Activated CD4-positive, alpha-beta T cell treated with anti-CD3 and anti-CD28 coated beads, Interleukin-2, amount 50 U/mL, for 48 hours (primary cell): ENCODE data around the gene GHDC.

ENCODE experiments used
- DNase-seq, 2 experiments: peaks; one replicate each; pipeline ENCODE4 v3.0.0-alpha.2; 2020

Gene GHDC

DNA sequence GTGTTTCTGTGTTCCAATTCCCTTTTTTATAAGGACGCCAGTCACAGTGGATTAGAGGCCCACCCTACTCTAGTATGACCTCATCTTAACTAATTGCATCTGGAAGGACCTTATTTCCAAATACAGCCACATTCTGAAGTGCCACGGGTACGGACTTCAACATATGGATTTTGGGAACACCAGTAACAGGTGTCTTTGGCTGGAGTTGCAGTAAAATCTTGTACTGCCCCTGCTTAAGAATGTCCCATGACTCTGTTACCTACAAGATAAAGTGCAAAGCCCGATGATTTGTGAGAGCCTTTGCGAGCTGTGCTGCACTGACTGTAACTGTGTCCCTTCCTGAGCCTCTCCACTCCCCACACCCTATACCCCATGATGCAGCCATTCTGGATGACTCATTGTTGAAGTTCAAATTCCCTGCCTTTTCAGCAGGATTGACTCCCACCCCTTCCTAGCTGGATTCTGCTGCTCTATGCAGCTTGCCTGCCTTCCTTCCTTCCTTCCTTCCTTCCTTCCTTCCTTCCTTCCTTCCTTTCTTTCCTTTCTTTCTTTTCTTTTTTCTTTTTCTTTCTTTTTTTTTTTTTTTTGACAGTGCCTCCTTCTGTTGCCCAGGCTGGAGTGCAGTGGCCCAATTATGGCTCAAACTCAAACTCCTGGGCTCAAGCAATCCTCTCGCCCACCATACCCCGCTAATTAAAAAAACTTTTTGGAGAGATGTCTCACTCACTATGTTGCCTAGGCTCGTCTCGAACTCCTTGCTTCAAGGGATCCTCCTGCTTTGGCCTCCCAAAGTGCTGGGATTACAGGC, 11.2 kb downstream of the GHDC start:
- no peak for DNase-seq

DNA sequence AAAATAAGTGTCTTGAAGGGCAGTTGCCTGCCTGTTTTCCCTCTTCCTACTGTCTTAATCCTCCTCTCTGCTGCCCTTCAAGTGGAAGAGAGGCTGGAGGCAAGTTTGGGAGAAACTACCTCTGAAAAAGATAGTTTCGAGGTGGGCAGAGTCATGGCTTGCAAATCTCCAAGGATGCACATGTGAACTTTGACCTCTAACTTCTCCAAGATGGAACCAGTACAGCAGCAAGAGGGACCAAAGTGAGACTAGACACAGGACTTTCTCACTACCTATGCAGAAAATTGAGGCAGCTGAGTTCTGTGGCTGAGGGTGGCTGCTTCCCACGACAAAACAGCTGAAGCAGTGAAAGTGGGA, 12.5 kb downstream of the GHDC start:
- DNase-seq = no peak

DNA sequence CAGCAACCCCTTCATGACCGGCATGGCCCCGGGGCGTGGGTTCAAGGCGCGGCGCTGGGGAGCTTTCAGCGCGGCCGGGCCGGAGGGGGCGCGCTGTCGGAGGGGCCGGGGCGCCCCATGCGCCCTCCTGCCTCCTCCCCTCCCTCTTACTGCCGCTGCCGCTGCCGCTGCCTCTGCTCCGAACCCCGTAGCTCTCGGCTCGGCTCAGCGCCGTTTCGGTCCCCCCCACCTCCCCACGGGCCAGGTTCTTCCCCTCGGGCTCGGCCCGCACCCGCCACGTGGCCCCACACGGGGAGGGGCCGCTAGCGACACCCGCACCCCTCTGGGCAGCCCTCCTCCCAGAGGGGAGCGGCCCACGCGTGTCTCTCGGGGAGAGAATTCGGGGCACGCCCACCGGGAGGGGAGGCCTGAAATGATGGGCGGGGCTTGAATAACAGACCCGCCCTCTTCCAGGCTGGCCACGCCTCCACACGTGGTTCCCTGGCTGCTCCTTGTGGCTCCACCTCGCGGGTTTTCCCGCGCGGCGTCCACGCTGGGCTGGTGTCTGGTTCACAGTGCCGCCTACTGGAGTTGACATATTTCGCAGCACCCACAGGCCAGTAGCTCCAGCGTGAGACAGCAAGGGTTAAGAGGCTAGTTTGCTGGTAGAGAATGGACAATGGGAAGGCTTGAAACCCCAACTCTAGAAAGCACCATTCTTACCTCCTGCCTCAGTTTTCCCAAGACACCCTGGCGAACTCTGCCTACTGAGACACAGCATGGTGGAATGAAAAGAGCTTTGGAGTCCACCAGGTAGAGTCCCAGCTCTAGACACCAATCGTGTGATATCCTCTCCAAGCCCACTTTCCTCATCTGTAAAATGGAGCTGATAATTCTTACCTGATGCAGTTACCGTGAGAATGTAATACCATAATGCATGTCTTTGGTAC, 13.1 kb downstream of the GHDC start, which contains the start of gene KCNH4:
Gene KCNH4 (minus strand): TSS at position 221 of the 929 bp plus-strand sequence. CDS start 197 bp downstream, at position 24.
- DNase-seq = peak; percentile 92 to 94

DNA sequence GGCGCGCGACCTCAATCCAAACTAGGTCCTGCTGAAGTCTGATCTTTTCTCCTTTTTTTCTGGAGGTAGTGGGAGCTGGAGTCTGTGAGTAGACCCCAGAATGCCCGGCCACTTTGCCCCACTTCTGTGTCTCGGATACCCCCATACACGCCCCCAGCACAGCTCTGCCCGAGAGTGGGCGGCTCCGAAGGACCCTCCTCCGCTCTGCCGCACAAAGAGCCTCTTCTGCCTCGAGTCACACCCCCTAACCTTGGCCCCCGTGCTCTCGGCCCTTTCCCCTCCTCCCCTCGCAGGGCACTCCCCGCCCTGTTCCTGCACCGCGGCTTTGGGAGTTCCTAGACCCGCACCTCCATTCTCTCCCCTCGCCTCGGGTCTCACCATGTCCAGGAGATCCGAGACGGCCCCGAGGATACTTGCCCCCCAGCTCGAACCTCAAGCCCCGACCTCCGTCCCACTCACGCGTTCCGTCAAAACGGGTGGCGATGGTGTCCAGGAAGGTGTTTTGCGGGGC, 13.8 kb downstream of the GHDC start:
- DNase-seq = peak in 1 of 2 experiments; percentile 9

DNA sequence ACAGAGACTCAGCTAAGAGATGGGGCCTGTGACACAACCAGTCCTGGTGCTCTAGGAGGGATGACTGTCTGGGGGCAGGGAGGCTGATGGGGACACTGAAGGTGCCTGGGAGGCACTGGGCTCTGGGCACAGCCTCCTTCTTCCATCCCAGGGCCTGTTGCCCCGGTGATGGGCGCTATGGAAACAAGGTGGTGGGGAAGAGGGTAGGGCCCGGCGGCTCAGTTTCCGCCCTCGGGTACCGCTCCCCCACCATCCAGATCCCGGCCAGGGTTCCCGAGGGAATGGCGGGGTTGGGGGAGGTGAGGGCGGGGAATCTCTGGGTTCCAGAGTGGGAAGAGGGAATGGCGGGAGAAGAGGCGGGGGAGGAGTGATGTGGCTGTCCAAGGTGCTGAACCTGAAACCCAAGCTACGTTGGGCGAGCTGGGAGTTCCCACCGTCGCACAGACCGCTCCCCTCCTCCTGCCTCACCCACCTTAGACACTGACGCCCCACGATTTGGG, 14.3 kb downstream of the GHDC start:
- peak; percentile 35 to 39 for DNase-seq

DNA sequence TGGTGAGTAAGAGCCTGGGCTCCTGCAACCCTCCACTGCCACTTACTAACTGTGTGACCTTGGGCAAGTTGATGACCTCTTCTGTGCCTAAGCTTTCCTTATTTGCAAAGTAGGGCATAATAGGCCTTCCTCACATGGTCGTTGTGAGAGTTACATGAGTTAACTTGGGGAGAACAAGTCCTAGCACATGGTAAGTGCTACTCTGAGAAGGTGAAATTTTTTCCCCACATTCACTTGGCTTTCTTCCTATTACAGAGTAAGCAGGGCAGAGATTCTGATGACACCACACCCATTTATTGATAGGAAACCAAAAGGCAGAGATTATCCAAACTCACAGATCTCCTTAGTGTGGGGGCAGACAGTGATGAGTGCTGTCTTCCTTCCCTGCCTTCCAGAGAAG, 15.0 kb downstream of the GHDC start:
- DNase-seq = no peak

DNA sequence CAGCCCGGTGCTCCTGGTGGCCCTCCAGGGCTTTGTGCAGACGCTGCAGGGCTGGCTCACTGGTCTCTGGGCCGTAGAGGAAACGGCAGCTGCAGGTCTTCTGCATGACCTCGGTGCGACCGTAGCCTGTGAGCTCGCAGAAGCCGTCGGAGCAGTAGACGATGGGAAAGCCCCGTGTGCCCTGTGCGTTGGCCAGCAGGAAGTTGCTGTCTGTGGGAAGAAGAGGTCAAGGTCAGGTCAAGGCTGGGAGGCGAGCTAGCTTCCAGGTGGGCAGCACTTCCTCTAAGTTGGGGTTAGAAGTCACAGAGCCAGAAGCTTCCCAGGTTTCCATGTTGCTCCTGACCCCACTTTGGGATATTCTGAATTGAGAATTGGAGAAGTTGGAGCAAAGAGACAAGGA, 15.5 kb downstream of the GHDC start:
- no peak for DNase-seq

DNA sequence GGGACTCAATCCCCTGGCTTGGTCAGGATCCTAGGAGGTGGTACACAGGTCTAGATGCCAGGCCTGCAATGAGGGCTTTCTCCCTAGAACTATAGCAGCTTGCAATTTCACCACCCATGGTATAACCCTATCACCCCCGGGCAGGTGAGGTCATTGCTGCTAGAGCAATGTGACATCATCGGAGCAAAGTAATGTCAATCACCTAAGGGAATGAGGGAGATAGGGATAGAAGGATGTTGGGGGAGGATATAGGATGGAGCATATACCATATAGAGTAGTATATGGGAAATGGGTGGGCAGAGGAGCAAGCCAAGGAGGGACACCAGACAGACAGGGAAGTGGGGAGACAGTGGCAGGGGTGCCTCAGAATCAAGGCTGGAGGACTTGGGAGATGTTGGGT, 16.6 kb downstream of the GHDC start:
- DNase-seq = no peak

DNA sequence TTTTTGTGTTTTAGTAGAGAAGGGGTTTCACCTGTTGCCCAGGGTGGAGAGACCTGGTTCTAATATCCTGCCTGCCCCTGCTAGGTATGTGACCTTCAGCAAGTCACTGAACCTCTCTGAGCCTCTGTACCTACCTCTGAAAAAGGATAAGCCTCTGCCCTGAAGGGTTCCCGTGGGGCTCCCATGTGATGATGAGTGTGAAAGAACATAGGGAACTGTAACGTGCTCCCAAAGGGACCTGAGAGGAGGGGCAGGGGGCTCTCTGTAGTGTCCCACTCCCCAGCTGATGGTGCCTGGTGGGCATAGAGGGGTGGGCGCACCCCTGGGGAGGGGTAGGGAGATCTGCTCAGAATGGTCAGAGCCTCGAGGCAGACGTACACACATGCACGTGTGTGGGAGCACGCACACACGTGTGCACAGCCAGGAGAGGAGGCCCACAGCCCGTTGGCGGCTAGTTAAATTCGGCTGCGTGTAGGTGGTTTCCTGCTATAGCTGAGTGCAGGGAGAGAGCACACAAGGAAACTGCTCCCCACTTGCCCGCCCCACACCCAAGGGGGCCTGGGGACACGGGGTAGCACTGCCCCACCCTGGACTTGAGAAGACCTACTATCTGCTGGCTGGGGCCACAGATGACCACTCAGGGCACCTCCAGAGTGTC, 20.0 kb downstream of the GHDC start:
- DNase-seq = no peak

DNA sequence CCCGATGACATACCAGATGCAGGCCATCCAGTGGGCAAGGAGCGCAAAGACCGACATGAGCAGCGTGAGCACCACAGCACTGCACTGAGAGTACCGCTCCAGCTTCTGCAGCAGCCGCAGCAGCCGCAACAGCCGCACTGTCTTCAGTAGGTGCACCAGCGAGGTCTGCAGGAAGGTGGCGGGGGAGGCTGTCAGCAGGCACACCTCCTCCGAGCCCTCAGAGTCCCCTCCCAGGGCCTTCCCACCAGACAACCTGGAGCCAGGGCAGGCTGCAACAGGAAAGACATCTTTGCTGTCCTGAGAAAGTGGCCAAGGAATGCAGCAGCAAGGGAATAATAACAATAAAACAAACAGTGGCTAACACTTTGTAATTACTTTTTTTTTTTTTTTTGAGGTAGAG, 22.5 kb downstream of the GHDC start:
- DNase-seq = no peak

DNA sequence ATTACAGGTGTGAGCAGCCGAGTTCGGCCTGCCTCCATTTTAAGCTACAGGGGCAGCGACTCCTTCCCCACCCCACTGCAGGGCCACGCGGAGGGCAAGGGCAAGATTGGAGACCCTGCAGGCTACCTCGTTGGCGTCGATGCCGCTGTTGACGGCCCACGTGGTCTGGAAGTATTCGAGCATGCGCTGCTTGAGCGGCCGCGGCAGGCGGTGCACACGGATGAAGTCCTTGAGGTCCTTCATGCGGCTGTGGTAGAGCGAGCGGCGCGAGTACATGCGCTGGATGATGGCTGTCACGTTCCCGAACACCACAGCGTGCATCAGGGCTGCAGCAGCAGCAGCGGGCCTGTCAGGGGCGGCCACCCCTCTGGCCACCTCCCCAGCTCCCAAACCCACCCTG, 24.9 kb downstream of the GHDC start:
- no peak for DNase-seq

DNA sequence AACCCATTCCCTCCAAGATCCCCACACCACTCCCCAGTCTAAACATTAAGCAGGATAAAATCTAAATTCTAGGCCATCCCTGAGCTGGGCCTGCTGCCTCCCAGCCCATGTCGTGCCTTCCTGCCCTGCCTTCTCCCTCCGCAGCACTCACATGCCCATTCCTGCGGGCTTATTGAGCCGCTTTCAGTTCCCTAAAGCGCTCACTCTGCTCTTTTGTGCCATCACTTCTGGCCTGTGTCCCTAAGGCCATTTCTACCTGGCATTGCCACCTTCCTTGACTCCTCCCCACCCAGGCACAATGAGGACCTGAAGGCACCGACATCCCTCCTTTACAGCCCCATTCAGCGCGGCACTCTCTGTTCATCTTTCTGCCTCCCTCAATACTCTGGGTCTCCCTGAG, 26.5 kb downstream of the GHDC start:
- no peak for DNase-seq

DNA sequence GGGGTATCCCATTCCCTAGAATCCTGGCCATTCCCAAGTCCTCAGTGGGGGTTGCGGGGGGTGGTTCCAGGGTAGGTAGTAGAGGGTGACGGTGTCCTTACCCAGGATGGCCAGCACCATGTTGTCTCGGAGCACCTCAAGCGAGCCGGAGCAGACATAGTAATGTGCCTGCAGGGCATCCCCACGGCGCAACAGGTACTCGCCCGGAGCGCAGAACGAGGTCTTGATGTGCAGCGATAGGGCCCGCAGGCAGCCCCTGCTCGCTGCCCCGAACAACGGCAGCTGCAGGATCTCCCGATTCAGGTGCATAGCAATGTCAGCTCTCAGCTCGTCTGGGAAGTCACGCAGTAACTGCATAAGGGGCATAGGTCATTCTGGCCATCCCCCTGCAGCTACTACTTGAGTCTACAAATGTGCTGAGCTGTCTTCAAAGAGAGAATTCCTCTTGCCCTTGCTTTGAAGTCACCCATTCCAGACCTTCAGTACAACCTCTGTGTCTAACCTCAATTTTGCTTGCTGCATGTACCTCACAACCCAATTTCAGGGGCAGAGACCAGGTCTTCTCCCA, 28.0 kb downstream of the GHDC start:
- no peak for DNase-seq

DNA sequence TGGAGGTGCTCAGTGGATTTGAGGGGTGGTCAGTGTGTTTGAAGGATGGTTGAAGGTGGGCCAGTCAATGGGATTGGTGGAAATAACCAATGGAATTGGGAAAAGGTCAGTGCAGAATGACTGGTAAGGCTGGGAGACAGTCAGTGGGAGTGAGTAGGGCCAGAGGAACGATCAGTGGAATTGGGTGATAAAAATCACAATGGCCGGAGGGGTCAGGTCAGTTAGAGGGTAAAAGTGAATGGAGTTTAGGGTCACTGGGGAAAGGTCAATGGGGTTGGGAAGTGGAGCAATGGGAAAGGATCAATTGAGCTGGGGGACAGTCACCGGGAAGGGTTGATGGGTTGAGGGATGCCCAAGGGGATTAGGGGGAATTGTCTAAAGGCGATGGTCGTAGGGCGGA, 28.5 kb downstream of the GHDC start:
- no peak for DNase-seq

DNA sequence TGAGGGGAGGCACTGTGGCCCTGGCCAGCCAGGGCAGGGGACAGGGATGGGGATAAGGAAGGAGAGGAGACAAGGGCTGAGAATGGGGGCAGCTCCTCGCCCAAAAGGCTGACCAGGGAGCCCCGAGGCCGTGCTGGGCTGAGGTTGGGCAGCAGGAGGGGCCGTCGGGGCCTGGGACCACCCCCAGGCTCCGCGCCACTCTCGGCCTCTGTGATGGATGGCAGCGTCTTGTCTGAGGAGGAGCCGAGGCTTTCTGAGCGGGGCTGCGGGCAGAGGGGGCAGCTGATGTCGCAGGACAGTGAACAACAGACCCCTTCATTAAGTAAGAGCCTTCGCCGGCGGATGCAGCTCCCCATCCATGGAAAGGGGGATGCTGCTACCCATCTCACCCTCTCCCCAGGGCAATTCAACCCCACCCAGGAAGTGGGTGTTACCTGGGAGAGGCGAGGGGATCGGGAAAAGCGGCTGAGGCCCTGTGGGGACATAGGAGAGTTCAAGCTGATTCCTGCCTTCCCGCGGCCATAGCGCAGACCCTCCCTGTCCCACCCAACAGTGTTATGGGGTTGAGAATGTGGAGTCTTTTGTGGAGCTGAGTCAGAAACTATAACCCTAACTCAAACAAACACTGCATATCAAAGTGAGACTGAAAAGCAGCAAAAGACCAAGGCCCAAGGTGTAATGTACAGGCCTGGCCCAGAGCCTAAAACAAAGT, 30.4 kb downstream of the GHDC start:
- DNase-seq = no peak

DNA sequence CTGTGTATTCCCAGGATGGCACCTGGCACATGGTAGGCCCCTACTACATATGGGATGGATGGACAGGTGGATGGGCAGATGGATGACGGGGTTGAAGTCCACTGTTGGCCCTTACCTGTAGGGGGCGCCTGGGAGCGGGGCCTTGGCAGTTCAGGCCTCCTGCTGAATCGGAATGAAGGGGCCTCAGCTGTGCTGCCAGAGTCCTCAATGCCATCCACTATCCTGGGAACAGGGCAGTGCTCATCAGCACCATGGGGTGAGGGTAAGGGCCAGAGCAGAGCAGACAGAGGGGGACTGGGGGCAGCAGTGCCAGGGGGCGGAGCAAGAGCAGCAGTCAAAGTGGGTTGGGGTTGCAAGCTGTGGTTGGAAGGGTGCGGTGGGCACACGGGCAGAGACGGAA, 31.2 kb downstream of the GHDC start:
- DNase-seq = peak; percentile 67 to 73

DNA sequence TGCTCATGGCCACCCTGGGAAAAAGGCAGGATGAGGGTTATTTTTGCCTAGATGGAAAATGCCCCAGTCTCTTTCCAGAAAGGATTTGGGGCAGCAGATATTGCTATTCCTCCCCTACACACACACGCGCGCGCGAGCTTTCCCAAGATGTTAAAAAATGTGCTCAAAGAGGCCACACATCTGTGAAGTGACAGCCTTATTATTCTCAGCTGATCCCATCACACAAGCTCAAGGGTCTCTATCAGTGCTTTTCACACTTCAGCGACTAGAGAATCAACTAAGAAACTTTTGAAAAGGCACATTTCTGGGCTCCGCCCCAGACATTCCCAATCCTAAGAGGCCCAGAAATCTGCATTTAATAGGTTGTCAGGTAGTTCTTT, 33.8 kb downstream of the GHDC start:
- DNase-seq = no peak

DNA sequence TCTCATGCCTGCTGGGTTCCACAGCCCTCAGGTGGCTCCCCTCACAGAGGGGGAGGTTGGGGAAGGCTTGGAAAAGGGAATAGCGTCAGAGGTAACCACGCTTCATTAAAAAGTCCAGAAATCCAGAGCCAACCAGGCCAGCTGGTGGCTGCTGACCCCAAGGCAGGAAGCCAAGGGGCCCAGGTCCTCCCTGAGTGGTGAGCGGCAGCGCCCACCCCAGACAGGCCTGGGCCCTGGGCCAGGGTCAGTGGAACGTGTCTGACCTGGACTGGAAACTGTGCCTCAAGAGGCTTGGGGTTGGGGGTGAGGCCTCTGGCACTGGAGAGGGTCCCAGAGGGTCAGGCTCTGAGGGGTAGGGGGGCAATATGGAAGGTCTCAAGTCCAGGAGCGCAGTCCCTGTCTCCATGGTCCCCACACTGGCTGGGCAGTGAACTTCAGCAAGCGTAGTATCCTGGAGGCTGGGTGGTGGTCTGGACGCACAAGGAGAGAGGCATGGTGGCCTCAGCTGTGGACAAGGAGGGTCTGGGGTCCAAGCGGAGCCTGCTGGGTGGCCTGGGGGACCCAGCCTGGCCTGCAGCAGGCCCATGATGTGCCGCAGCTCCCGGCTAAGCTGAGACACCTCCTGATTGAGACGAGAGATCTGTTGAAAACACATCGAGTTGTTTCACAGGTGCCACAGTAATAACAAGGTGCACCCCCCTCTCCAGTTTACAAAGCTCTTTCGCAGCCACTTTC, 34.3 kb downstream of the GHDC start:
- no peak for DNase-seq

DNA sequence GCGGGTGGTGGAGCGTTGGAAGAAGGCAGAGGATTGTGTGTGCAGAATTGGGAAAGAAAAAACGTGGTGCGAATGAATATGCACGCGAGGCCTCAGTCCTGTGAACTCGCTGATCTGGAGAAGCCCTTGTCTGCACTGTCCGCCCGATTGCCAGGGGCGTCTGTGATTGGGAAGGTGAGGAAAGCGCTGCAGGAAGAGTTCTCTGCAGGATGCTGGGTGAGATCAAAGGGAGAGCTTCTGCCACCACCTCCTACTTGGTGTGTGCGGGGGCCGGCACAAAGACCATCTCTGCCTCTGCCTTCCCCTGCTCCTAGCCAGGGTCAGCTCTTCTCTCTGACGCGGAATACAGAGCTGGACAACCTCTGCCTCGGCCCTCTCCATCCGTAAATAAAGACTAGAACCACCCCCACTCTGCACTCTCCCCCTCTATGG, 38.7 kb downstream of the GHDC start:
- no peak for DNase-seq

DNA sequence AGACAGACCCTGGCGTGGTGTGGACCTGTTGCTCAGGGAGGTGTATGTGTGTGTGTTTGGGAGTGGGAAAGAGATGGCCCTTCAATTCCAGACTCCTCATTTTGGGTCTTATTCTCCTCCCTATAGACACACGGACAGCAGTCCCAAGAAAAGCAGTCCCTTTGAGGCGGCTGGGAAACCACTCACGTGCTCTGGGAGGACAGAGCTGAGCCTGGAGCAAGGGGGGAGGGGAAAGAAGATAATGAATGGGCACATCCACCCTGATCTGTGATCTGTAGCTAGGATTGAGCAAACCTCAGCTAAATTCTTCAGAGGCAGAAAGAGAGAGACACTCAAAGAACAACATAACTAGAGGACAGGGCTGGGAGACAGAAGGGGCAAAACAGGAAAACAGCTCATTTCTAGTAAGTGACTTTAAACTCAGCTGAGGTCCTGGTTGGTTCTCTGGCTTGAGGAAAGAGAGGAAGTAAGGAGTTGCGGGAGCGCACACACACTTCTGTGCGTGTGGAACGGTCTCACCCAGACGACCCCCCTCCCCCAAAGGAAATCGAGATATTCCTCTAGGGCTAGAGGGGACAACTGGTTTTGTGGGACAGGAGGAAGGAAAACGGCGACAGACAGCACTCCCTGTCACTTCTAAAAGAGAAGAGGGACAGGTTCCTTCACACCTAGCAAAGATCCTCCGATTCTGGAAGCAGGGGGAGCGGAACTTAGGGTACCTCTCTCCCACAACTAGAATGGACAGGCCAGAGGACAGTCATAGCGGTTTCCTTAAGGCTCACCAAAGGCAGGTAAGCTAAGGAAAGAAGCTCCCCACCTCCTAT, 40.2 kb downstream of the GHDC start:
- no peak for DNase-seq
